ENCODE data around the gene EIF5B. TPM values are rescaled to one million over a fixed set of nuclear protein-coding genes. Genes with fewer than 3 reads are reported as not detected.

The EIF5B gene
- polyA plus RNA-seq, 3 donors = 0.58 to 3.2 (median 1.5) TPM

GRCh38 chr2:99448556-99448955 is 111.4 kb downstream of the EIF5B start:
- no peak overlapping the region for H3K27ac Mint-ChIP-seq
- Histone ChIP-seq H4K20me1 (ENCODE audit: insufficient read depth, low read length) (peaks cover 5% of the 10 kb centered on the region), H3K27ac (ENCODE audit: low read depth in 1 of 2, low read length in 2 of 2) (no peak overlapping the region), H3K4me1 (ENCODE audit: control insufficient read depth in 1 of 2, insufficient read depth in 2 of 2, low read length in 2 of 2) (no peaks in the 10 kb centered on the region), H3K4me3 (replicated peaks in 1 of 3; ENCODE audit: low read depth in 2 of 3, low read length in 3 of 3) (no peak overlapping the region), H3K79me2 (ENCODE audit: insufficient read depth, low read length) (peaks cover 6% of the 10 kb centered on the region), H3K9me3 (replicated peaks in 1 of 2; ENCODE audit: control insufficient read depth in 1 of 2, insufficient read depth in 1 of 2, low read length in 2 of 2) (no peaks in the 10 kb centered on the region), H3K36me3 (replicated peaks in 1 of 2; ENCODE audit: control insufficient read depth in 1 of 2, insufficient read depth in 2 of 2, low read length in 2 of 2) (peaks cover 68 to 84% of the 10 kb centered on the region in 2 donors), H2AFZ (ENCODE audit: insufficient read depth, low read depth, low read length, poor library complexity, severe bottlenecking) (no peak overlapping the region), H3K4me2 (replicated peaks; ENCODE audit: extremely low read depth, low read length, poor library complexity, severe bottlenecking) (no peak overlapping the region), H3K27me3 (ENCODE audit: control insufficient read depth in 2 of 2, insufficient read depth in 2 of 2, low read length in 2 of 2) (no peaks in the 10 kb centered on the region), H3K9ac (ENCODE audit: insufficient read depth, low read length, poor library complexity, severe bottlenecking) (no peak overlapping the region)
- intact Hi-C loops (cut with micrococcal nuclease) = no loop called here
- H3K4me3 Mint-ChIP-seq = no peak overlapping the region
- no peaks in the 10 kb centered on the region for H3K9me3 Mint-ChIP-seq
- no peak for DNase-seq
- peaks cover 52 to 67% of the 10 kb centered on the region in 2 donors for H3K36me3 Mint-ChIP-seq
- no peaks in the 10 kb centered on the region for H3K4me1 Mint-ChIP-seq
- H3K27me3 Mint-ChIP-seq (ENCODE audit: low read depth in 3 of 3) = peaks cover 0 to 1% (median 0%) of the 10 kb centered on the region in 3 donors
- no CpG with 5 or more reads among the region's 2 CpGs for WGBS (ENCODE audit: insufficient coverage)
- TF ChIP-seq CTCF (IDR thresholded peaks at IDR 0.05) = no peak

- intact Hi-C loops (cut with micrococcal nuclease) = no loop called here
- no peak for DNase-seq
- Mint-ChIP-seq H3K4me3 (no peak overlapping the region), H3K9me3 (no peaks in the 10 kb centered on the region), H3K36me3 (peaks cover 53 to 79% of the 10 kb centered on the region in 2 donors), H3K27ac (peak overlapping the region in 1 of 7 donors; percentile 51), H3K4me1 (no peaks in the 10 kb centered on the region), H3K27me3 (ENCODE audit: low read depth in 3 of 3) (peaks cover 0 to 1% (median 0%) of the 10 kb centered on the region in 3 donors)
- no peaks in the 10 kb centered on the region for H3K4me1 ChIP-seq (ENCODE audit: control insufficient read depth in 1 of 2, insufficient read depth in 2 of 2, low read length in 2 of 2)
- peaks cover 15% of the 10 kb centered on the region for H3K79me2 ChIP-seq (ENCODE audit: insufficient read depth, low read length)
- TF ChIP-seq CTCF (IDR thresholded peaks at IDR 0.05) = no peak
- WGBS (ENCODE audit: insufficient coverage) = no CpG with 5 or more reads among the region's 1 CpG
- H3K9ac ChIP-seq (ENCODE audit: insufficient read depth, low read length, poor library complexity, severe bottlenecking) = no peak overlapping the region
- H3K4me2 ChIP-seq (replicated peaks; ENCODE audit: extremely low read depth, low read length, poor library complexity, severe bottlenecking) = no peak overlapping the region
- H3K9me3 ChIP-seq (replicated peaks in 1 of 2; ENCODE audit: control insufficient read depth in 1 of 2, insufficient read depth in 1 of 2, low read length in 2 of 2) = no peaks in the 10 kb centered on the region
- no peak overlapping the region for H3K27ac ChIP-seq (ENCODE audit: low read depth in 1 of 2, low read length in 2 of 2)
- H3K36me3 ChIP-seq (replicated peaks in 1 of 2; ENCODE audit: control insufficient read depth in 1 of 2, insufficient read depth in 2 of 2, low read length in 2 of 2) = peaks cover 76 to 88% of the 10 kb centered on the region in 2 donors
- H3K4me3 ChIP-seq (replicated peaks in 1 of 3; ENCODE audit: low read depth in 2 of 3, low read length in 3 of 3) = no peak overlapping the region
- no peaks in the 10 kb centered on the region for H3K27me3 ChIP-seq (ENCODE audit: control insufficient read depth in 2 of 2, insufficient read depth in 2 of 2, low read length in 2 of 2)
- no peak overlapping the region for H2AFZ ChIP-seq (ENCODE audit: insufficient read depth, low read depth, low read length, poor library complexity, severe bottlenecking)
- H4K20me1 ChIP-seq (ENCODE audit: insufficient read depth, low read length) = peaks cover 4% of the 10 kb centered on the region
Observed at GRCh38 chr2:99450199-99450598, 113.0 kb downstream of the EIF5B start.

Other genes with a start within 250 kb of the EIF5B start
- under 1 TPM; 0.09 to 0.29 (median 0.11) TPM for gene C2orf15, start 195.7 kb upstream of the EIF5B start, polyA plus RNA-seq
- gene TSGA10, start 182.4 kb upstream of the EIF5B start, polyA plus RNA-seq = 1 to 10 TPM in 1 of 3 donors, under 1 TPM in 2; 0.32 to 2.2 (median 0.79) TPM
- 1 to 10 TPM; 6.1 to 8.2 (median 7.5) TPM for gene LIPT1, start 182.4 kb upstream of the EIF5B start, polyA plus RNA-seq
- 10 to 100 TPM; 24.9 to 33.8 (median 25.4) TPM for gene MITD1, start 156.3 kb upstream of the EIF5B start, polyA plus RNA-seq
- 10 to 100 TPM in 1 of 3 donors, 1 to 10 TPM in 2; 6.3 to 14.2 (median 9.7) TPM for gene MRPL30, start 156.2 kb upstream of the EIF5B start, polyA plus RNA-seq
- gene LYG2, start 81.7 kb upstream of the EIF5B start, polyA plus RNA-seq = not detected
- 1 to 10 TPM in 1 of 3 donors, under 1 TPM in 1, not detected in 1; 0.29 to 5.6 TPM for gene LYG1, start 36.2 kb upstream of the EIF5B start, polyA plus RNA-seq
- gene TXNDC9, start 1.1 kb upstream of the EIF5B start, polyA plus RNA-seq = 10 to 100 TPM in 2 of 3 donors, 1 to 10 TPM in 1; 8.8 to 45.6 (median 40.3) TPM
- gene REV1, start 152.6 kb downstream of the EIF5B start, polyA plus RNA-seq = 10 to 100 TPM in 1 of 3 donors, 1 to 10 TPM in 2; 6.5 to 39.9 (median 9.5) TPM

All from CD14-positive monocyte (primary cell).